NK-92 (cell line): ENCODE results near the gene SURF4.

Experiments
- DNase-seq: peaks from one replicate; lab custom pipeline; 2025; ENCODE audit not compliant: unreplicated experiment; lab: John Stamatoyannopoulos, UW

The SURF4 gene

DNA sequence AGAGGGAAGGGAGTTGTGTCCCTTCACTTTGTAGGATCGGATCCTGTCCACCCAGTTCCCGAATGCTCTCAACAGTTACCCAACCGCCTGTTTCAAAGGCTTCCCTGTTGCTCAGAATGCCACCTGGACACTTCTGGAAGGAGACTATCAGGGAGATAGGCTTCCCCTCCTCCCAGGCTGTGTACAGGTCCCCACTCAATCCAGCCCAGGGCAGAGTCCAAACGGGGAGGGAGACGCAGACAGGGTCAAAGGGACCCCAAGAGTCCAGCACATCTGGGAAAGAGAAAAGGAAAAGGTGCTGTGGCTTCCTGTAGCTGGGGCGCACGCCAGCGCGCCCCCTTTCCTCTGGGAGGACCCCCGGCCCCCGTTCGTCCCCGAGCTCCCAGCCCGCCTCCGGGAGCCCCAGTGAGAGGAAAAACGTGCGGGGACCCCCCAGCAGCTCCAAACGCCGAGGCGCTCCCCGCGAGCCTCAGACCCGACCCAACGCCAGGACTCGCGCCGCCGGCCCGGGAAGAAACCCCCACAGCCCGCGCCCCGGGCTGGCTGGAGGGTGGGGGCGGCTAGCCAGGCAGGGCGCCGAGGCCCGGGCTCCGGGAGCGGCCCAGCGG is 640 bp downstream of the SURF4 start:
- no peak for DNase-seq

DNA sequence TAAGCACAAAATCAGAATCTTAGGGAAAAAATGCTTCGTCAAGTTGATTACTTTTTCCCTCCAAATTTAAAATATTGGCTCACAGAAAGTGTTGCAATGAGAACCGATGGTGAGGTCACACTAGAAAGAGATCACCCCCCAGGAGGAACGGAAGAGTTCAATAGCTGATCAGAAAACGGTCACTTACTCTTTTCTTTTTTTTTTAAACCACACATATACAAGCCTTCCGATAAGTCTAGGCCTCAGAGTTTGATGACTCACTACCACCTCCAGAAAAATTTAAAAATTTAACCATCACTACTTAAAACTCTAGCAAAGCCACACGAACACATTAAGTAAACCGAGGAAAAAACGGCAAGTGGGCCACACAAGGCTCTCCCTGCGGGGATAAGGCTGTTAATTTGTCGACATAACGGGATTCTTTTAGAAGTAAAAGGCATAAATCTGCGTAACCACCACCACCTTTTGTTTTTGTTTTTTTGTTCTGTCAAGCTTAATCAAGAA is 1.2 kb downstream of the SURF4 start:
- DNase-seq = no peak

DNA sequence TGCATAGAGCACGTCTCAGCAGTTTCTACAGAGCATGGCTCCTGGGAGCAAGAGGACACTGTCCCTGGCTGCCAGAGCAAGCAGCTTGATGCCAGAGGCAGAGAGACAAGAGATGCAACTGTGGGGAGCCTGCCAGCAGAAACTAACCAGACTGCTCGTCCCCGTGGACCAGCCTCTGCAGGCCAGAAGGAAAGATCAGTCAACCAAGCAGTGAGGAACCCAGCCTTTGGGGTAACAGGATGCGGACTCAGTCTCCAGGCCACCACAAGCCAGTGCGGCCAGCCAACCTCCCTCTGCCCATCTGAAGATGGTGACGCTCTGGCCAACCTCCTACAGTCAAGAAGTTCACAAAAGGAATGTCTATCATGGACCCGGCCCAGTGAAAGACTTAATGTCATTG is 3.7 kb downstream of the SURF4 start:
- DNase-seq = no peak

DNA sequence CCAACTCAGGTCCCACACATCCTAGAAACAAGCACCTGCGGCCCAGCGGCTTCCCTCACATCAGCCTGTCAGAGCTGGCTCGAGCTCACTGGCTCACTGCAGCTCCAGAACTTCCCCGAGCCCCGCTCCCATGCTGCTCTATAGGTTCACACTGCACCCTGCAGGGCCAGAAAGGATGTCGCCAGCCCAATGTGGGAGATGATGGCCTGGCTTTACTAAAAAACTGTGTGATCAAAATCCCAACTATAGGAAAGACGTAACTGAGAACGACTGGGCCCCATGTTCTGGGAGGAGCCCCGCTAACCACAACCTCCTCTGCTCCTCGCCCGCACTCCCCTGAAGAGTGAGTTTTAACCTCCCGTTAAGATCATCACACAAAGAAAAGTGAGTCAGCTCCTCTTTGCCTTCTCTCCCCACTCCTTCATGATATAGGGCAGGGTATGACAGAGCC is 4.6 kb downstream of the SURF4 start:
- no peak for DNase-seq

DNA sequence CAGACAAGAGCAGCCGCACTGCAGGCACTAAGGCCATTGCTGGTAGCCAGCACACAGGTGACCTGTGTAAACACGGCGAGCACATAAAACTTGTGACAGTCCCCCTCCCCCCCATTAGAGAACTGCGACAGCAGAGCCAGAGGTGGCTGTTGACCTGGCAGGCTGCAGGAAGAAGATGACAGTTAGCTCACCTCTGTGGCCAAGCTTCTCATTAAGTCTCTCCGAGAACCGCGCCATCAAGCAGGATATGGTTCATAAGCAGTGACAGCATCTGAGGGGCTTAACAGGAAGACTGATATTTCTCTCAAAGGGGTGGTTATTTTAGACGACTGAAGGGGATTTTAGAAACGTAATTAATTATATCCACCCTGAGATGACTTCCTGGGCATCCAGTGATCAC is 5.2 kb downstream of the SURF4 start:
- no peak for DNase-seq

DNA sequence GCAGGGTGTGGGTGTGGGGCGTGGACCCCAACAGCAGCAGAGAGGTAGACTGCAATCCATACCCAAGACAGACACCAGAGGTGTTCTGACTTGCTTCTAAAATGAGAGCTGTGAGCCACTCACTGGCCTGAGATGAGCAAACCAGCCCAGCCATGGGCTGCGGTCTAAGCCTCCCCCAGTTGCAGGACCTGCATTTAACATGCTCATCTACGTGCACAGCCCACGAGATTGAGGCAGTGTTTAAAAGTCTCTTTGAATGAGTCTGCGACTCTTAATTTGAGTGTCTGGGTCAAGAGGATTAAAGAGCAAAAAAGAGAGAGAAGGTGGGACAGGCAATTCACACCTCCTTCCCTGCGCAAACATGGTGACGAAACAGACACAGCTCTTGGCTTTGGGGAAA is 5.9 kb downstream of the SURF4 start:
- no peak for DNase-seq

DNA sequence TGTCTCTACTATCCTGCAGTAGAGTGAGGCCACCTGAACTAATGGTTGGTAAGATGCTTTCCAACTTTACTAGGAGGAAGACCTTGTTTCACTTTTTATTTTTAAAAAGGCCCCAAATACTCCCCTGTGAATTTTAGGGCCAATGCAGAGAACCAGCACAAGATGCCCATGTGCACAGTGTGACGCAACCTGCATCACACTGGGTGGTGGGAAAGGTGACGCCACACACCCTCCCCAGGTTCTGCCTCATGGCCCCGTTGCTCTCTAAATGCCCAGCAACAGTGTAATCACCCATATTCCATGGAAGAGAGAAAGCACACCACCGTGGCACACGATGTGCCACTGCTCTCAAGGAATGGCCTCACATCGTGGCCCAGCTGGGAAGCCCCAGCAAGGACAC is 6.4 kb downstream of the SURF4 start:
- no peak for DNase-seq

DNA sequence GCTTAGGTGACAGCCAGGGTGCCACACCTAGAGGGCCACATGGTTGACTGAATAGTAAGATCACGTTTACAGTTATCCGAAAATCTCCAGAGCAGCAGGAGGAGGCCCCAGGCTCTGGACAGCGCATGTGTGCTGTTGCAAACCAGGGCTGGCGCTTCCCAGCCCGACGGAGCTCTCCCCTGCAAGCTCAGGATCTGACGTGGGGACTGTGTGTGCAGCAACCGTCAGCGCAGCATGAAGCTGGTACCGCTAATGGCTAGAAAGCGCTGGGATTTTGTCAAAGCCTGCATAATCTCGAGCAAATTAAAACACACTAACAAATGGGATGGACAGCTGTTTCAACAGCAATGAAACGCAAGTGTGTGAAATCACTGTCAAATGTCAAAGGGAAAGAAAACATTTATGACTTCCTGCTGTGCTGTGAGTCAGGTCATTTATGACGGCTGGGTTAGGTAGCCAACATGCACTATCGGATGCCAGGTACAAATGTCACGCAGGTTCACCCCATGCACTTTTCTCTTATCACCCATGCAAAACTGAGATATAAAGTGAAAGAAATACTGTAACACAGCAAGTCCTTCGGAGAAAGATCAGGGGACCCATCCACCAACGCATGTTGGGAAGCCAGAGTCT is 7.5 kb downstream of the SURF4 start:
- no peak for DNase-seq

DNA sequence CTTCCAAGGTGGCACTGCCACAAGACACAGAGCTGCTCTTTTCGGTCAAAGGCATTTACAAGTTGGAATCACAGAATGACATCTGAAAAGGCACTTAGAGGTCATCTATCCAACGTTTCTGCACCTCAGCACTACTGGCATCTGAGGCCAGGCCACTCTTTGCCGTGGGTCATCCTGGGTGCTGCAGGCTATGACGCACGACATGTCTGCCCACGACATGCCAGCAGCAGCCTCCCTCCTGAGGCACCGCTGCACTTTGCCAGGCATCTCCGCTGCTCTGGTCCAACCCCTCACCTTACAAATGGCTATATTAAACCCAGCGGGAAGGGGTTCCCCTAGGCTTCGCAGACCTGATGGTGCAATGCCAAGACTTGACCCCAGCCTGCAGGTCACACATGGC is 8.1 kb downstream of the SURF4 start:
- DNase-seq = no peak

DNA sequence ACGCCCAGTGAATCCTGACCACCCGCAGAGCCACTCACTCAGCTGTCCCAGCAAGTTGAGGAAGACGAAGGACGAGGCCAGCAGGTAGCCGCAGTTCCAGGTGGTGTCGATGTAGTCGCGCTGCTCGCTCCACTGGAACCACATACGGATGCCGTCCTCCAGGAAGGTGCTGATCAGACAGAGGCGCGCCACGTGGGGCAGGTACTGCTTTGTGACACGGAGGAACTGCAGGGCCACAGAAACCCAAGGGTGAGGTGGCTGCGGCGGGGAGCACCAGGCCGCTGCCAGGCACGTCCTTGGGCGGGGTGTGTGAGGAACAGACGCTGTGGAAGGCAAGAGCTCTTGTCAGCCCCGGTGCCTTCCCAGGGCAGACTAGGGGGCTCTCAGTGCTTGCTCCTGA is 8.6 kb downstream of the SURF4 start:
- DNase-seq = no peak

DNA sequence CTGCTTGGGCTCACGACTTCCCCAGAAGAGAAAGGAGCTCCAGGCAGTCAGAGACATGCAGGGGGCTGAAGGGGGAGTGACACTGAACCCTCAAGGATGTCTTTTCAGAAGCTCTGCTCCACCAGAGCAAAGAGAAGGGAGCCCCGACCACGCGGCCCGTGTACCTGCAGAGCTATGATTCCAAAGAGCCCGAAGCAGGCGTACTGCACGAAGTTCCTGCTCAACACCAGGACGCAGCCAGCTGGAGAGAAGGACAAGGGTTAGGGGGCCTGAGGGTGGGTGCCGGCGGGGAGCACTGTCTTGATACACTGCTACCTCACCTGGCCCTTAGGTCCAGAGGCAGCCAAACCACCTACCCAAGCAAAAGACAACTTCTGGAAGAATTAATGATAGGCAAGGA is 9.4 kb downstream of the SURF4 start:
- DNase-seq = no peak

DNA sequence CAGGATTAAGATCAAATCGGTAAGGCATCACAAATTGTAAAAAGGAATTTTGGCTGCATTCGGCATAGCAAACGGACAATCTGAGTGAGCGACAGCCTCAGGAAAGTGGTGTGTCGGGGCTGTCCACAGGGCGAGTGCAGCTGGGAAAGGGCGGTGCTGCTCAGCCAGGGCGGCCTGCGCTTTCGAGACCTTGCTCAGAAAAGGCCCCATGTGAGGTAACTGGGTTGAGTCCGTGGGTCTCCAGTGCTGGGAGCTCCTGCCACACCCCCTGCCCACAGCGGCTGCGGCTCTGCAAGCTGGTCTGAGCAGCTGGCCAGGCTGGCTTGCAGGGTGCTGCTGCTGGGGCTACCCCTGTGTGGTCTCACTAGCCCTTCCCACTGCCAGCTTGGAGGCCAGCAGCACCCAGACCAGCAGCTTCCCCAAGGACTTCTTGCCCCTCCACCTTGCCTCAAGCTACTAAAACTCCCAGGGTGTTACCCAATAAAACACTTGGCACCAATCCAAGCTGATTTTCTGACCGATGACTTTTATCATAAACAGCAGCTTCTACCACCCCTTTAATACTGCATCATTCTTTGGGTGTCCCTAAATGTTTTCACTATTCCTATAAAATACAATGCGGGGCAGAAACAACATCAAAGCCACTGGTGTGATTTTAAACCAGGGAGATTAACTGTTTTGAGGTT is 13.4 kb downstream of the SURF4 start:
- DNase-seq = no peak

DNA sequence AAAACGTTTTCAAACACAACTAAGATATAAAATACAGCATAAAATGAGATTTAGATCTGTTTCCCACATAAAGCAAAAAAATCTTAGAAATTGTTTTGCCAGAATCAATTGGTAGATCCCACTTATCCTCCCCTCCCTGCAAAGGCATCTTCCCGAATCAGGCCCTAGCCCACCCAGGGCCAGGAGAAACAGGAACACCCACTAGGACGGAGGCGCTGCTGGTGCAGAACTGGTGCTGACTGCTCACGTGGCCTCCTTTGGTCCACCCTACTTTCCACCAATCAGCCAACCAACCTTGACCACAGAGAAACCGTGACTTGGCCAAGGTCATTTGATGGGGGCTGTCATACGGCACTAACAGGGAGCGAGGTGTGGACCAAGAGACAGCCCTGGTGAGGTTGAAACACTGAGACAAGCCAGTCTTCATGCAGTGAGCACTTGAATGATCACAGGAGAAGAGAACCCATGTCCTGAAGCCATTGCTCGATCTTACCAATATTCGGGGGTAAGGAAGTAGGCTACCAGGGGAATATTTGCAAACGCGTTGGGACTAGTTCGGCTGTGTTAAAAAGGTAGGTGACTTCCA is 14.3 kb downstream of the SURF4 start:
- DNase-seq = no peak

DNA sequence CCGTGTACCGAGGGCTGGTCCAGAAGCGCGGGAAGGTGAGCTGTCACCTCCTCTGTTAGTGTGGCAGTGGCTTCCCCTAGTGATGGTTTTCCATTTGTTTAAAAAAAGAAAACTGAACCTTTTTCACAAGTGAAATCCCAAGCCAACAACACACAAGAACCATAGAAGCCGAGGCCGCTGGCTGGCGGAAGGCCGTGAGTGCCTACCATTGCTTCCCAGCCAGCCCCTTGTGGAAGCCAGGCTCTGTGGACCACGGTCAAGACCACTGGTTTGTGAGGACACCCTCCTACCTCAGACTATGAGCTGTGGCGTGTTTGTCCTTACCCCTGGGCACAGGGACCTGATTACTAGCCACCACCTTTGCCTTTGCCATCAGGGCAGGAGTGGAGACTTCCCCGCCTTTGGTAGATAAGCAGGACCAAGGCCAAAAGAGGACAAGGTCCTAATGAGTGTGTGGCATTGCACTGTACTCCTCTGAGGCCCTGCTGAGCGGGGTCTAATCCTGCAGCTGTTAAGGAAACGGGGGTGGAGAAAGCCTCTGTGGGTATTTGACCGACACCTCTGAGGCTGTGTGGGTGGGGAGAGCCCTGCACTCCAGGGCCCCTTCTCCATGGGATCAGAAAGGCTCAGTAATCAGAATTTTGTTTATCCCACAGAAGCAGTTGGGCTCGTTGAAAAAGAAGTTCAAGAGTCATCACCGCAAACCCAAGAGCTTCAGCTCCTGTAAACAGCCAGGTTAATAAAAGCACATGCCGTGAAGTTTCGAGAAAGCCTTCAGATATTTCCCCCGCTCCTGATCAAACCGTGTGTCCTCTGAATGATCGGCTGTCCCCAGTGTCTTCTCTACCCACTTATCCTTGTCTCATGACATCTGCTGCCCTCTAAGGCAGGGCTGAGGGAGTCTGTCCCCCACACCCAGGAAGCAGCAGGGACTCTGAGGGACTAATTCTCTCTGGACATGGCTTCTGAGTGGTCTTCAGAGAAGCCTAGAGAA is 15.2 kb downstream of the SURF4 start:
- DNase-seq = no peak

DNA sequence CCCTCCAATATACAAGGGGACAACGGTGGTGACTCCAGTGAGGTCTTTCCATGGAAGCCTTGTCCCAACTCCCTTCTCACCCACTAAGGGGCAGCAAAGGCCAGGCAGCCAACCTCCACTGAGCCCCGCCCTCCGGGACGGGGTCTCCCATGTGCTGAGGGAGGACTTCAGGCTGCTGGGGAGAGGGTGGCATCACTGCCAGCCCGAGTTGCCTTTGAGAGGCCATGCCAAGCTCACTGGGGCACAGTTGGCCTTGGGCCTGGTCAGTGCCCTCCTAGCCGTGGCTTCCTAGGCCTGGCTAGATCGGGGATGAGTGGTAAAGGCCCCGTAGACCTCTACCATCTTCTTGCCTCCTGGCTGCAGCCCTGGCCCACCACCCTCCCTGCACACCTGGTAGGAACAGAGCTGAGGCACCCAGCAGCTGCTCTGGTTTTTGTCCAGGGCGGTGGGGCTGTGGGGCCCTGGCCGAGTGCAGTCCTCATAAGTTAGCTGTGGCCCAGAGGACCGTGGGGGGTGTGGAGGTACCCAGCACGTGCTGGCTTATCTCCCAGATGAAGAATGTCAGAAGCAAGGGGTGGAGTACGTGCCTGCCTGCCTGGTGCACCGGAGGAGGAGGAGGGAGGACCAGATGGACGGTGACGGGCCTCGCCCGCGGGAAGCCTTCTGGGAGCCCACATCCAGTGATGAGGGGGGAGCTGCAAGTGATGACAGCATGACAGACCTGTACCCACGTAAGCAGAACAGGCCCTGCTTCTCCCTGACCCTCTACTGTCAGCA is 16.3 kb downstream of the SURF4 start:
- DNase-seq = no peak

DNA sequence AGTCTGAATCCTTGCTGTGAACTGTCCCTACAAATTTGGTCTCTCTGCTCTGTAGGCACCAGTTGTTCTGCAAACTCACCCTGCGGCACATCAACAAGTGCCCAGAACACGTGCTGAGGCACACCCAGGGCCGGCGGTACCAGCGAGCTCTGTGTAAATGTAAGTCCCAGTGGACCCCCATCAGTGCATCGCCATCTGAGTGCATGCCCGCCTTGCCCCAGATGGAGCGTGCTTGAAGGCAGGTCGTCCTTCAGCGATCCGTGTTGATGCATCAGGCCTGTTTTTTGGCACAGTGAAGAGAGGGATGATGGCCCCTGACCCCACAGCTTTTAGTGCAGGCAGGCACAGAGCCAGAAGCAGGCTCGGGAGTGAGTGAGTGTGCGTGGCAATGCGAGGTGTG is 18.2 kb downstream of the SURF4 start:
- no peak for DNase-seq

DNA sequence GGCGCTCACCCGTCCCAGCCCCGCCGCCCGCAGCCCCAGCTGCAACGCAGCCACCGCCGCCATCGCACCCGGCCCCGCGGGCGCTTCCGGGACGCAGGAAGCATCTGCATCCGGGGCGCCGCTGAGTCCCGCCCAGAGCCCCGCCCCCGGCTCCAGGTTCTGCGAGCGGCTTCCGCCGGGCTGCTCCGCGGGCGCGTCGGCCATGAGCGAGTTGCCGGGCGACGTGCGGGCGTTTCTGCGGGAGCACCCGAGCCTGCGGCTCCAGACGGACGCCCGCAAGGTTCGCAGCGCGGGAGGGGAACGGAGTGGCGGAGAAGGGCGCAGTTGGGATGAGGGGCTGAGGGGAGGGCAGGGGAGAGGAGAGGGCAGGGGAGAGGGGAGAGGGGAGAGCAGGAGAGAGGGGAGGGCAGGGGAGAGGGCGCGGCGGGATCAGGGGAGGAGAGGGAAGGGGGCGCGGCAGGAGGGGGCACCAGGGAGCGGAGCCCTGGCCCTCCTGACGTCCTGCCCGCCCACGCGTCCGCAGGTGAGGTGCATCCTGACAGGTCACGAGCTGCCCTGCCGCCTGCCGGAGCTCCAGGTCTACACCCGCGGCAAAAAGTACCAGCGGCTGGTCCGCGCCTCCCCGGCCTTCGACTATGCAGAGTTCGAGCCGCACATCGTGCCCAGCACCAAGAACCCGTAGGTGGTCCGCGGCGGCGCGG is 19.3 kb downstream of the SURF4 start, which contains the start of the genes SURF1 and SURF2:
Gene SURF1 (minus strand): TSS at position 97 of the 701 bp plus-strand sequence. CDS start 34 bp downstream, at position 63.
Gene SURF2 (plus strand): TSS at position 160 of the 701 bp plus-strand sequence. CDS start 43 bp downstream, at position 203.
- DNase-seq = no peak

DNA sequence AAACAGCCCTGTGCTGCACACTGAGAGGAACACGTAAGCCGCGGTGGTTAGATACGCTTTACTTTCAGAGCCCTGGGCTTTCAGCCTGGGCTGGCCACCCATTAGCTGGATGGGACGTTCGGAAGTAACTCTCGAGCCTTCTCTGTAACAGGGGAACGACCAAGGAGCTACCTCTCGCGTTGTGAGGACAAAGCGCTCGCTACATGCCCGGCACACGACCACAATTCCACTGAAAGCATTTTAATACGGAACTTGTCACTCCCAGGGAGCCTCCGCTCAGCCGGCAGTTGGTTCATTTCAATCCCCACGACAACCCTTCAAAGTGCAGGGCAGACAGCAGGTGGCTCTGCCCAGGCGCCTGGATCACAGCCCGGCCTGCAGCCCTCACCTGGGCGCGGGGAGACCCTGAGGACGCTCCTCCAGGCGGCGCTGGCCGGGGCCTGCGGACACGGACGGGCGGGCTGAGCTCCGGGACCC is 19.9 kb downstream of the SURF4 start:
- no peak for DNase-seq

DNA sequence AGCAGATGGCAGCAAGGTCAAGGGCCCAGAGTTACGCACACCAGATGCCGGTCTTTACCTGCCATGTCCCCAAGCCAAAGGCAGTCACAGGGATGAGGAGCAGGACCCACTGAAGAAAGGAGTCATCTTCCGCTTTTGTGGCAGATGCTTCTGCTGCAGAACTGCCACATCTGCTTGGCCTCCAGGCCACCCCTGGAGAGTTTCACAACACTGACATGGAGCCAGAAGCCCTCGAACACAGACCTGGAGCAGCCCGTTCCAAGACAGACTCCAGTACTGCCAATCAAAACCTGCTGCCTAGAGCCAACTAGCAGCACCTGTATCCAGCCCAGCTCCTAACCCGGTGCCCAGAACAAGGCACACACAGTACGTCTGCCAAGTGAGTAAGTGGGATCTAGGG is 21.1 kb downstream of the SURF4 start:
- no peak for DNase-seq
